HepG2 (cell line): Measurements from ENCODE around the gene TUBAL3. TPM values are rescaled to one million over a fixed set of nuclear protein-coding genes. Genes with fewer than 3 reads are reported as not detected.

Source experiments
- ATAC-seq: fragments of 200-7000 bp; cut with Tn5 transposase; 3 replicates; pipeline ENCODE4 v1.9.1; 2020; ENCODE audit warnings: mild to moderate bottlenecking, moderate library complexity
- Bru-seq: library from RNA; stranded (reverse); fragments of 400-500 nt; gene quantifications from one replicate; lab custom pipeline; 2021; lab: Mats Ljungman, UMichigan
- BruChase-seq, 2 experiments: library from RNA; stranded (reverse); fragments of 400-500 nt; gene quantifications; one replicate each; lab custom pipeline; 2021; lab: Mats Ljungman, UMichigan
- BruUV-seq: library from RNA; stranded (reverse); fragments of 400-500 nt; replicated peaks from 2 replicates; lab custom pipeline; 2021; lab: Mats Ljungman, UMichigan
- CTCF ChIA-PET: fragments of 300-600 bp; formaldehyde crosslinking; extraction: SDS; loops from one replicate; lab custom pipeline; 2021; ENCODE audit warnings: low total read pairs, inconsistent platforms, low intra/inter-chr PET ratio; lab: Yijun Ruan, JAX
- POLR2A ChIA-PET: fragments of 350-600 bp; sonication (Branson Sonifier 250); formaldehyde crosslinking; loops from one replicate; lab custom pipeline; 2020; ENCODE audit warnings: antibody characterized with exemption, inconsistent platforms; lab: Yijun Ruan, JAX
- DNase-seq: peaks from one replicate; pipeline ENCODE4 v3.0.0-alpha.2; 2015; ENCODE audit warnings: low spot score
- FAIRE-seq: peaks from 3 replicates; lab custom pipeline; 2011; peaks lifted over from hg19 to GRCh38; lab: Jason Lieb, UNC
- H2AFZ ChIP-seq: one replicate; pipeline ENCODE4 v1.6.1; 2011; ENCODE audit warnings: low read length, inconsistent platforms
- H3K27ac ChIP-seq: fragments of 300-600 bp; 3 replicates; pipeline ENCODE4 v1.8.0; 2011; ENCODE audit warnings: mixed run types, mild to moderate bottlenecking, mixed read lengths, low read length, inconsistent platforms; ENCODE audit not compliant: insufficient read depth; ENCODE audit errors: extremely low read length
- H3K27me3 ChIP-seq, 2 experiments: fragments of 200-600 bp in 1 of 2; 2 replicates in 1 of 2; 3 replicates in 1 of 2; pipeline versions ENCODE4 v1.6.0 to v1.8.0; 2011; ENCODE audit warnings: low read length in 2 of 2, mild to moderate bottlenecking in 2 of 2, moderate library complexity in 2 of 2, inconsistent platforms in 1 of 2; ENCODE audit not compliant: insufficient read depth in 2 of 2, control insufficient read depth in 1 of 2
- H3K36me3 ChIP-seq, 2 experiments: fragments of 200-600 bp in 1 of 2; replicated peaks in 1 of 2; 2 replicates in 1 of 2; 3 replicates in 1 of 2; pipeline versions ENCODE4 v1.5.1 to v1.8.0; 2011; ENCODE audit warnings: low read length in 2 of 2, inconsistent platforms in 1 of 2; ENCODE audit not compliant: insufficient read depth in 2 of 2, control insufficient read depth in 1 of 2
- H3K4me1 ChIP-seq: 2 replicates; pipeline ENCODE4 v1.5.1; 2012; ENCODE audit warnings: low read length, inconsistent platforms; ENCODE audit not compliant: insufficient read depth
- H3K4me2 ChIP-seq: 2 replicates; pipeline ENCODE4 v1.6.0; 2011; ENCODE audit warnings: low read depth, low read length, inconsistent platforms
- H3K4me3 ChIP-seq, 3 experiments: fragments of 200-600 bp in 1 of 3; sonication (generic), shearing (Covaris generic) in 1 of 3; replicated peaks in 1 of 3; 2 replicates each; pipeline ENCODE4 v1.5.1; 2011 to 2016; ENCODE audit warnings: low read length in 3 of 3, inconsistent platforms in 2 of 3, low read depth in 2 of 3, mild to moderate bottlenecking in 2 of 3, control low read depth in 1 of 3, mixed read lengths in 1 of 3; ENCODE audit not compliant: insufficient read depth in 1 of 3
- H3K79me2 ChIP-seq: one replicate; pipeline ENCODE4 v1.6.1; 2011; ENCODE audit warnings: low read length, inconsistent platforms; ENCODE audit not compliant: insufficient read depth
- H3K9ac ChIP-seq: 2 replicates; pipeline ENCODE4 v1.6.0; 2011; ENCODE audit warnings: mild to moderate bottlenecking, low read depth, low read length, inconsistent platforms; ENCODE audit not compliant: insufficient read depth
- H3K9me3 ChIP-seq: 2 replicates; pipeline ENCODE4 v1.5.1; 2012; ENCODE audit warnings: mild to moderate bottlenecking, low read length
- H4K20me1 ChIP-seq: 2 replicates; pipeline ENCODE4 v1.6.0; 2011; ENCODE audit warnings: inconsistent platforms, mild to moderate bottlenecking, low read length, moderate library complexity; ENCODE audit not compliant: insufficient read depth
- GABPA ChIP-seq, 2 experiments: IDR thresholded peaks; 2 replicates each; pipeline ENCODE4 v1.6.1; 2011 to 2016; ENCODE audit warnings: low read depth in 2 of 2, low read length in 1 of 2, missing biosample characterization in 1 of 2, missing genetic modification characterization in 1 of 2
- IKZF4 ChIP-seq: sonication (generic); formaldehyde crosslinking; IDR thresholded peaks from 2 replicates; pipeline ENCODE4 v1.5.1; 2020; ENCODE audit warnings: borderline replicate concordance, mild to moderate bottlenecking, low read depth, missing genetic modification reagents; ENCODE audit errors: not compliant biosample characterization
- NFE2L1 ChIP-seq: sonication (generic); formaldehyde crosslinking; IDR thresholded peaks from 2 replicates; pipeline ENCODE4 v1.4.0; 2020; ENCODE audit warnings: missing genetic modification reagents, mild to moderate bottlenecking, borderline replicate concordance
- ZNF331 ChIP-seq: sonication (generic); formaldehyde crosslinking; IDR thresholded peaks from 2 replicates; pipeline ENCODE4 v1.4.0; 2020; ENCODE audit warnings: missing genetic modification reagents
- WGBS: methylation state at CpG from one replicate; pipeline ENCODE4 v1.1.6; 2017; ENCODE audit warnings: low lambda C conversion rate; 5-methylcytosine and 5-hydroxymethylcytosine counted together
- in situ Hi-C: cut with HindIII; loops from 2 replicates; pipeline ENCODE4 v1.10.0; 2017; ENCODE audit warnings: low pct_unique_long_range_greater_than_20kb; ENCODE audit not compliant: extremely low pct_ligation_motif_present
- intact Hi-C: fragments of 100-400 bp; cut with micrococcal nuclease; formaldehyde crosslinking; loops from one replicate; pipeline ENCODE4 v1.10.0; 2022; ENCODE audit not compliant: unreplicated experiment
- long read RNA-seq, 2 experiments: library from RNA in 1 of 2; library from polyadenylated mRNA in 1 of 2; stranded (forward) in 1 of 2; unstranded in 1 of 2; transcript quantifications; one replicate each; pipeline ENCODE4 v2.0.0, GENCODE V29; 2019 to 2022
- polyA minus RNA-seq, 3 experiments: library from RNA; depleted of rRNA, polyadenylated mRNA; stranded (reverse); fragments of >200 nt; gene quantifications; 2 replicates each; pipeline ENCODE4 v1.2.3, GENCODE V29; 2011; ENCODE audit warnings: low replicate concordance in 1 of 3
- polyA plus RNA-seq, 8 experiments: library from polyadenylated mRNA; depleted of rRNA in 3 of 8; stranded (reverse) in 7 of 8; unstranded in 1 of 8; fragments of >200 nt; fragmentation: Illumina TruSeq in 4 of 8; extraction: Trizol in 4 of 8; gene quantifications; 2 replicates each; pipeline versions ENCODE4 v1.2.1 to v1.2.3, GENCODE V29; 2011 to 2016; ENCODE audit warnings: low read depth in 4 of 8, missing spikeins in 1 of 8, mixed read lengths in 1 of 8; ENCODE audit not compliant: insufficient read depth in 1 of 8
- total RNA-seq, 5 experiments: library from RNA; depleted of rRNA; stranded (reverse); fragments of >200 nt; fragmentation: Illumina TruSeq; extraction: Trizol; gene quantifications; 2 replicates each; pipeline ENCODE4 v1.2.3, GENCODE V29; 2016; ENCODE audit warnings: low read depth in 1 of 5

Gene TUBAL3
- total RNA-seq (2016; rRNA removed; fragmentation: Illumina TruSeq; extraction: Trizol): 0.07 TPM in 1 of 2 replicates, not detected in the other
- total RNA-seq (2016; cell fraction: cytosol; rRNA removed; fragmentation: Illumina TruSeq; extraction: Trizol; ENCODE audit: low read depth): not detected in 2 replicates
- total RNA-seq (2016; cell fraction: insoluble cytoplasmic fraction; rRNA removed; fragmentation: Illumina TruSeq; extraction: Trizol): 0.06 TPM in 1 of 2 replicates, not detected in the other
- total RNA-seq (2016; cell fraction: membrane; rRNA removed; fragmentation: Illumina TruSeq; extraction: Trizol): not detected in 2 replicates
- not detected in 2 replicates for total RNA-seq (2016; cell fraction: nucleus; rRNA removed; fragmentation: Illumina TruSeq; extraction: Trizol)
- 0.26 and 0.48 TPM in 2 replicates for polyA plus RNA-seq (2011; rRNA removed)
- 0.28 and 0.37 TPM in 2 replicates for polyA plus RNA-seq (2011; cell fraction: cytosol; rRNA removed)
- polyA plus RNA-seq (2011; cell fraction: nucleus; rRNA removed): 0.24 and 0.26 TPM in 2 replicates
- polyA plus RNA-seq (2012): 0.19 and 0.34 TPM in 2 replicates
- not detected in 2 replicates for polyA plus RNA-seq (2016; cell fraction: cytosol; fragmentation: Illumina TruSeq; extraction: Trizol; ENCODE audit: low read depth)
- not detected in 2 replicates for polyA plus RNA-seq (2016; cell fraction: insoluble cytoplasmic fraction; fragmentation: Illumina TruSeq; extraction: Trizol; ENCODE audit: low read depth)
- not detected in 2 replicates for polyA plus RNA-seq (2016; cell fraction: membrane; fragmentation: Illumina TruSeq; extraction: Trizol; ENCODE audit: low read depth)
- not detected in 2 replicates for polyA plus RNA-seq (2016; cell fraction: nucleus; fragmentation: Illumina TruSeq; extraction: Trizol; ENCODE audit: insufficient read depth, low read depth)
- polyA minus RNA-seq (2011; rRNA and poly(A)+ RNA removed; ENCODE audit: low replicate concordance): 0.32 and 0.77 TPM in 2 replicates
- polyA minus RNA-seq (2011; cell fraction: cytosol; rRNA and poly(A)+ RNA removed): not detected in 2 replicates
- 0.37 TPM in 1 of 2 replicates, not detected in the other for polyA minus RNA-seq (2011; cell fraction: nucleus; rRNA and poly(A)+ RNA removed)
- Bru-seq, nascent RNA: percentile 8 among the genes with signal in this experiment
- percentile 12 among the genes with signal in this experiment for BruChase-seq, experiment 1, labeled RNA remaining after a 6-hour chase
- BruChase-seq, experiment 2, labeled RNA remaining after a 2-hour chase: percentile 13 among the genes with signal in this experiment
- long read RNA-seq, experiment 1: 0 reads
- long read RNA-seq, experiment 2: 0 reads

GRCh38 chr10:5404208-5405041 is at the start of gene TUBAL3:
TSS of gene TUBAL3 (minus strand) at chr10:5404828. CDS start at chr10:5404792, 36 bp downstream.
- WGBS: 28% methylated on average over 8 of the region's 8 CpGs
- ATAC-seq (peak; percentile 38; the same call in 1 of the 3 replicates), FAIRE-seq (no peak), DNase-seq (no peak)
- in situ Hi-C loops (no loop called here), intact Hi-C loops (no loop called here)
- Histone ChIP-seq H3K36me3 (no peaks in the 10 kb centered on the region), H3K9me3 (peaks cover 8% of the 10 kb centered on the region), H3K4me3 (no peak within 1 kb of the TSS), H4K20me1 (no peaks in the 10 kb centered on the region), H3K4me1 (0 out of 2 replicates have a peak, but pooled peaks cover 9% of the 10 kb centered on the region), H3K4me2 (0 out of 2 replicates have a peak within 1 kb of the TSS, but pooled peaks have one; percentile 12), H3K9ac (no peak within 1 kb of the TSS), H2AFZ (no peak within 1 kb of the TSS), H3K27me3 (peaks cover 1 to 5% of the 10 kb centered on the region in 2 experiments; a peak in 1 of 5 replicates), H3K27ac (no peak within 1 kb of the TSS), H3K79me2 (no peaks in the 10 kb centered on the region)
- TF ChIP-seq NFE2L1 (no peak), IKZF4 (CRISPR knock-in tag) (no peak), ZNF331 (CRISPR knock-in tag) (peak; percentile 94), GABPA (IDR thresholded peaks at IDR 0.05; ENCODE audit: low read depth, low read length) (no peak), GABPA (CRISPR knock-in tag; IDR thresholded peaks at IDR 0.05; ENCODE audit: low read depth) (peak; percentile 21; the same call in 1 of the 2 replicates)
- CTCF ChIA-PET: no interaction called here
- no TSS peak for BruUV-seq
- POLR2A ChIA-PET: no interaction called here
